ENCODE results near the gene PEX11G.

PEX11G gene

DNA sequence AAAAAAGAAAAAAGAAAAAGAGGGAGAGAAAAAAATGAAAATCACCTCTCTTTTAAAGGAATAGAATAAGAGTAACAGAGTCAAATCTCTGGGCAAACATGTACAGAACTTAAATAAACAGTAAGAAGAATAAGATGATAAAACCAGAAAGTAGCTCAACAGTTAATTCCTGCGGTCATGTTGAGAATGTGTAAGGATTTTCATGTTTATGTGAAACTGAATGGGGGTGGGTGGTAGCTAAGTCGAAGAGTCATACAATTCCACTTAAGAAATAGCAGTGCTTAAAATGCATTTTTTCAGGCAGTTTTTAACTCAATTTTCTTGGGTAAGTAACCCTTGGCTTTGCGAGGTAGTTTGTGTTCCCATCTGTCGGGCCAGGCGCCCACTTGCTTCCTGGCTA, 60.9 kb downstream of the PEX11G start:
- no peak for DNase-seq

DNA sequence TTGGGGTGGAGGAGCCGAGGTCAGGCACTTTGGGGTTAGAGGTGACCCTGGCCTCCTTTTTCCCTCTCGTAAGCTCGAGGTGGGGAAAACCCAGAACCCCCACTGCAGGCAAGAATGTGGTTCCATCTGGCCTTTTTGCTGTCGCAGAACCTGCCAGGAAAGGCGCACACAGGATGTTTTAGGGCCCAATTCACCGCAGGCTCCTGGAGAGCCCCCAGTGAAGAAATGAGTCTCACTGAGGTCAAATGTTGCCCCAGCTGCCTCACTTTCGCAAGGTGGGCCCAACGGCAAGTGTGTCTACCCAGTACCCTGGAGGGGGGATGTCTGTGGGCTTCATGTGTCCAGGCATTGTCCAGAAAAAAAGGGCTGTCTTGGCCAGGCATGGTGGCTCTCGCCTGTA, 61.8 kb downstream of the PEX11G start:
- no peak for DNase-seq
